GM12878 (cell line): ENCODE data around the gene SHC4. TPM values are rescaled to one million over a fixed set of nuclear protein-coding genes. Genes with fewer than 3 reads are reported as not detected.

Source experiments
- ATAC-seq: fragments of 200-7000 bp; cut with Tn5 transposase; 3 replicates; pipeline ENCODE4 v1.9.1; 2020; ENCODE audit warnings: mild to moderate bottlenecking, moderate library complexity
- BruUV-seq: library from RNA; stranded (reverse); fragments of 400-500 nt; replicated peaks from 2 replicates; lab custom pipeline; 2021; lab: Mats Ljungman, UMichigan
- CTCF ChIA-PET: fragments of 300-600 bp; sonication (Branson Sonifier 250); formaldehyde crosslinking; extraction: SDS; loops from one replicate; lab custom pipeline; 2021; ENCODE audit warnings: inconsistent platforms; lab: Yijun Ruan, JAX
- POLR2A ChIA-PET: fragments of 350-600 bp; formaldehyde crosslinking; extraction: SDS; loops from one replicate; lab custom pipeline; 2021; ENCODE audit warnings: inconsistent platforms; lab: Charles Lee
- RAD21 ChIA-PET: fragments of 300-600 bp; sonication (Branson Sonifier 250); formaldehyde crosslinking; loops from one replicate; lab custom pipeline; 2023; ENCODE audit warnings: antibody characterized with exemption; ENCODE audit not compliant: unreplicated experiment; lab: Charles Lee
- SMC1A ChIA-PET: fragments of 300-600 bp; sonication (Branson Sonifier 250); formaldehyde crosslinking; loops from one replicate; lab custom pipeline; 2023; ENCODE audit not compliant: unreplicated experiment, uncharacterized antibody; lab: Charles Lee
- DNase-seq: peaks from one replicate; pipeline ENCODE4 v3.0.0-alpha.2; 2011; ENCODE audit warnings: low read depth, low spot score
- FAIRE-seq: peaks from 3 replicates; lab custom pipeline; 2011; peaks lifted over from hg19 to GRCh38; lab: Jason Lieb, UNC
- H2AFZ ChIP-seq: 2 replicates; pipeline ENCODE4 v1.6.0; 2011; ENCODE audit warnings: low read depth, low read length, control low read depth; ENCODE audit not compliant: control insufficient read depth
- H3K27ac ChIP-seq: 2 replicates; pipeline ENCODE4 v1.5.1; 2011; ENCODE audit warnings: control low read depth; ENCODE audit not compliant: control insufficient read depth, insufficient read depth
- H3K27me3 ChIP-seq, 2 experiments: replicated peaks in 1 of 2; 2 replicates each; pipeline versions ENCODE4 v1.6.0 to v1.6.1; 2011; ENCODE audit warnings: low read length in 1 of 2; ENCODE audit not compliant: control insufficient read depth in 2 of 2, insufficient read depth in 2 of 2
- H3K36me3 ChIP-seq, 2 experiments: 2 replicates each; pipeline ENCODE4 v1.5.1; 2011; ENCODE audit warnings: low read length in 1 of 2; ENCODE audit not compliant: control insufficient read depth in 2 of 2, insufficient read depth in 2 of 2
- H3K4me1 ChIP-seq: 2 replicates; pipeline ENCODE4 v1.6.1; 2011; ENCODE audit warnings: mild to moderate bottlenecking, low read length, moderate library complexity, mixed read lengths; ENCODE audit not compliant: control insufficient read depth, insufficient read depth
- H3K4me2 ChIP-seq: 2 replicates; pipeline ENCODE4 v1.6.0; 2011; ENCODE audit warnings: control low read depth; ENCODE audit not compliant: control insufficient read depth, insufficient read depth
- H3K4me3 ChIP-seq: fragments of 200-600 bp; sonication (generic); 2 replicates; pipeline ENCODE4 v1.5.1; 2016
- H3K79me2 ChIP-seq: 2 replicates; pipeline ENCODE4 v1.6.0; 2011; ENCODE audit warnings: low read length; ENCODE audit not compliant: control insufficient read depth, insufficient read depth
- H3K9ac ChIP-seq: 2 replicates; pipeline ENCODE4 v1.8.0; 2011; ENCODE audit warnings: low read length, control low read depth, mixed read lengths; ENCODE audit not compliant: control insufficient read depth, insufficient read depth
- H3K9me3 ChIP-seq: replicated peaks from 3 replicates; pipeline ENCODE4 v1.5.1; 2011; ENCODE audit warnings: mild to moderate bottlenecking, low read length; ENCODE audit not compliant: control insufficient read depth, insufficient read depth
- H4K20me1 ChIP-seq: 2 replicates; pipeline ENCODE4 v1.6.0; 2011; ENCODE audit not compliant: control insufficient read depth, insufficient read depth
- CBX5 ChIP-seq: sonication (generic); IDR thresholded peaks from 2 replicates; pipeline ENCODE4 v1.6.1; 2016; ENCODE audit warnings: low read depth, moderate library complexity, mild to moderate bottlenecking, inconsistent platforms
- NFYB ChIP-seq: IDR thresholded peaks from 2 replicates; pipeline ENCODE4 v1.6.1; 2011; ENCODE audit warnings: low read depth, mild to moderate bottlenecking, low read length, improper control_type of control experiment, moderate library complexity; ENCODE audit not compliant: insufficient read depth
- RELA ChIP-seq: fragments of 450-650 bp; IDR thresholded peaks from 2 replicates; pipeline ENCODE4 v1.8.0; 2014; ENCODE audit warnings: borderline replicate concordance; ENCODE audit not compliant: partially characterized antibody
- RUNX3 ChIP-seq: IDR thresholded peaks from 2 replicates; pipeline ENCODE4 v1.6.1; 2012; ENCODE audit warnings: low read length, inconsistent platforms
- SMARCA5 ChIP-seq: fragments of 450-650 bp; IDR thresholded peaks from 2 replicates; pipeline ENCODE4 v1.6.1; 2017; ENCODE audit warnings: mild to moderate bottlenecking
- SMC3 ChIP-seq: IDR thresholded peaks from 2 replicates; pipeline ENCODE4 v1.6.1; 2011; ENCODE audit warnings: low read length, improper control_type of control experiment, borderline replicate concordance
- SP1 ChIP-seq: IDR thresholded peaks from one replicate; pipeline ENCODE4 v1.6.1; 2011; ENCODE audit warnings: low read depth, low read length
- ZNF217 ChIP-seq: fragments of 450-650 bp; IDR thresholded peaks from 2 replicates; pipeline ENCODE4 v1.6.1; 2017; ENCODE audit warnings: antibody characterized with exemption, mild to moderate bottlenecking
- WGBS: methylation state at CpG from one replicate; pipeline ENCODE4 v1.1.6; 2016; ENCODE audit warnings: low lambda C conversion rate; ENCODE audit not compliant: insufficient replicate concordance, insufficient coverage; ENCODE audit errors: missing lambda C conversion rate; 5-methylcytosine and 5-hydroxymethylcytosine counted together
- in situ Hi-C: fragments of 300-500 bp; cut with MboI; formaldehyde crosslinking; loops from 9 replicates; pipeline ENCODE4 v1.14.3; 2018; ENCODE audit warnings: mixed read lengths
- intact Hi-C: fragments of 100-400 bp; cut with micrococcal nuclease; formaldehyde crosslinking; loops from one replicate; pipeline ENCODE4 v1.14.2; 2022; ENCODE audit not compliant: unreplicated experiment
- polyA plus RNA-seq, 11 experiments: library from polyadenylated mRNA; depleted of rRNA in 4 of 11; unstranded in 6 of 11; stranded (reverse) in 5 of 11; fragments of >200 nt; fragmentation: Nextera tagmentation in 4 of 11; fragmentation: Illumina TruSeq in 1 of 11; extraction: Ambion mirVana in 4 of 11; extraction: Trizol in 1 of 11; gene quantifications; 1 replicate in 1 of 11; 2 replicates in 10 of 11; pipeline versions ENCODE4 v1.2.1 to v1.2.3, GENCODE V29; 2011 to 2016; ENCODE audit warnings: inconsistent platforms in 2 of 11, missing spikeins in 2 of 11, low read depth in 1 of 11
- total RNA-seq, 4 experiments: library from RNA; depleted of rRNA in 3 of 4; stranded (reverse); fragments of >200 nt in 3 of 4; fragmentation: Illumina TruSeq in 1 of 4; extraction: Trizol in 1 of 4; gene quantifications; 2 replicates each; pipeline versions ENCODE4 v1.2.1 to v1.2.3, GENCODE V29; 2013 to 2021
- TF ChIP-seq, protein P1 (sequence below): fragments of 450-650 bp; IDR thresholded peaks from 2 replicates; pipeline ENCODE4 v1.6.1; 2018; ENCODE audit warnings: mild to moderate bottlenecking, low read depth, moderate library complexity; ENCODE audit not compliant: partially characterized antibody
- TF ChIP-seq, protein P2 (sequence below): fragments of 450-650 bp; IDR thresholded peaks from 2 replicates; pipeline ENCODE4 v1.6.1; 2016; ENCODE audit warnings: mild to moderate bottlenecking
- TF ChIP-seq, protein P3 (sequence below): fragments of 450-650 bp; IDR thresholded peaks from 2 replicates; pipeline ENCODE4 v1.6.1; 2016; ENCODE audit warnings: mild to moderate bottlenecking, moderate library complexity, borderline replicate concordance
- TF ChIP-seq, protein P4 (sequence below): IDR thresholded peaks from 2 replicates; pipeline ENCODE4 v1.6.1; 2012; ENCODE audit warnings: low read length, inconsistent platforms

Gene SHC4
- total and polyA plus RNA-seq, 10 of the 15 experiments (the other 5 are each of a cell fraction or from before 2014, with no cell fraction given), result 0.04 to 0.87 (median 0.14) TPM

DNA sequence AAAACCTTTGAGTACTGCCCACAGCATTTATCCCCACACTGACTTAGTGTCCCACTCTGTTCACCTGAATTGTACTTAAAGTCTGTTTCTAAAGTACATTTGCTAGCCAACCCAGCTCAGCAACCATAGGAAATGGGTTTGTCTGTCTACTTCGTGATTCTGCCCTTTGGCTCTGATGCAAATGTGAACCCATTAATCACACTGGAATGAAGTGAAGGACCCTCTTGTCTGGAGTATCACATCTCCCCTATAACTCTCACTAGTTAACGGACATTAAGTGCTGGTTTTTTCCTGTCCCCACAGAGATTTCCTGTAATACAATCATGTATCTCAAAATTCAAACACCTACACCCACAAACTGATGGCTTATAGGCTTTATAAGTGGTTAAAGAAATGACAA, 65.3 kb downstream of the SHC4 start:
- no peaks in the 10 kb centered on the region for H3K4me1 ChIP-seq
- no peak overlapping the region for H3K4me3 ChIP-seq
- H3K27ac ChIP-seq, result no peak overlapping the region
- no peaks in the 10 kb centered on the region for H4K20me1 ChIP-seq
- WGBS, result 16% methylated on average over 2 of the region's 2 CpGs
- FAIRE-seq (no peak), ATAC-seq (no peak; the same call in 1 of the 3 replicates), DNase-seq (no peak)
- no peaks in the 10 kb centered on the region for H3K9me3 ChIP-seq
- POLR2A ChIA-PET, result no interaction called here
- SMC1A ChIA-PET, result interaction anchor here (1.9 kb wide), 1 partner anchor 42 kb away, joined by 4 read pairs; no protein-coding TSS in a partner anchor
- H2AFZ ChIP-seq, result no peak overlapping the region
- no peaks in the 10 kb centered on the region for H3K36me3 ChIP-seq
- CTCF ChIA-PET, result interaction anchor here (0.6 kb wide), 1 partner anchor 1254 kb away, joined by 3 read pairs; no protein-coding TSS in a partner anchor
- BruUV-seq, result no TSS peak
- no peak overlapping the region for H3K9ac ChIP-seq
- intact Hi-C loops (no loop called here), in situ Hi-C loops (no loop called here)
- H3K79me2 ChIP-seq, result no peaks in the 10 kb centered on the region
- no peaks in the 10 kb centered on the region for H3K27me3 ChIP-seq
- RAD21 ChIA-PET, result no interaction called here
- H3K4me2 ChIP-seq, result no peak overlapping the region
- TF ChIP-seq SP1 (no peak), NFYB (no peak), SMC3 (no peak), RUNX3 (no peak), CBX5 (no peak), ZNF217 (no peak), SMARCA5 (no peak), RELA (no peak)
- TF ChIP-seq, protein P1, sequence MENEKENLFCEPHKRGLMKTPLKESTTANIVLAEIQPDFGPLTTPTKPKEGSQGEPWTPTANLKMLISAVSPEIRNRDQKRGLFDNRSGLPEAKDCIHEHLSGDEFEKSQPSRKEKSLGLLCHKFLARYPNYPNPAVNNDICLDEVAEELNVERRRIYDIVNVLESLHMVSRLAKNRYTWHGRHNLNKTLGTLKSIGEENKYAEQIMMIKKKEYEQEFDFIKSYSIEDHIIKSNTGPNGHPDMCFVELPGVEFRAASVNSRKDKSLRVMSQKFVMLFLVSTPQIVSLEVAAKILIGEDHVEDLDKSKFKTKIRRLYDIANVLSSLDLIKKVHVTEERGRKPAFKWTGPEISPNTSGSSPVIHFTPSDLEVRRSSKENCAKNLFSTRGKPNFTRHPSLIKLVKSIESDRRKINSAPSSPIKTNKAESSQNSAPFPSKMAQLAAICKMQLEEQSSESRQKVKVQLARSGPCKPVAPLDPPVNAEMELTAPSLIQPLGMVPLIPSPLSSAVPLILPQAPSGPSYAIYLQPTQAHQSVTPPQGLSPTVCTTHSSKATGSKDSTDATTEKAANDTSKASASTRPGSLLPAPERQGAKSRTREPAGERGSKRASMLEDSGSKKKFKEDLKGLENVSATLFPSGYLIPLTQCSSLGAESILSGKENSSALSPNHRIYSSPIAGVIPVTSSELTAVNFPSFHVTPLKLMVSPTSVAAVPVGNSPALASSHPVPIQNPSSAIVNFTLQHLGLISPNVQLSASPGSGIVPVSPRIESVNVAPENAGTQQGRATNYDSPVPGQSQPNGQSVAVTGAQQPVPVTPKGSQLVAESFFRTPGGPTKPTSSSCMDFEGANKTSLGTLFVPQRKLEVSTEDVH, result no peak
- TF ChIP-seq, protein P2, sequence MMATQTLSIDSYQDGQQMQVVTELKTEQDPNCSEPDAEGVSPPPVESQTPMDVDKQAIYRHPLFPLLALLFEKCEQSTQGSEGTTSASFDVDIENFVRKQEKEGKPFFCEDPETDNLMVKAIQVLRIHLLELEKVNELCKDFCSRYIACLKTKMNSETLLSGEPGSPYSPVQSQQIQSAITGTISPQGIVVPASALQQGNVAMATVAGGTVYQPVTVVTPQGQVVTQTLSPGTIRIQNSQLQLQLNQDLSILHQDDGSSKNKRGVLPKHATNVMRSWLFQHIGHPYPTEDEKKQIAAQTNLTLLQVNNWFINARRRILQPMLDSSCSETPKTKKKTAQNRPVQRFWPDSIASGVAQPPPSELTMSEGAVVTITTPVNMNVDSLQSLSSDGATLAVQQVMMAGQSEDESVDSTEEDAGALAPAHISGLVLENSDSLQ, result no peak
- TF ChIP-seq, protein P3, sequence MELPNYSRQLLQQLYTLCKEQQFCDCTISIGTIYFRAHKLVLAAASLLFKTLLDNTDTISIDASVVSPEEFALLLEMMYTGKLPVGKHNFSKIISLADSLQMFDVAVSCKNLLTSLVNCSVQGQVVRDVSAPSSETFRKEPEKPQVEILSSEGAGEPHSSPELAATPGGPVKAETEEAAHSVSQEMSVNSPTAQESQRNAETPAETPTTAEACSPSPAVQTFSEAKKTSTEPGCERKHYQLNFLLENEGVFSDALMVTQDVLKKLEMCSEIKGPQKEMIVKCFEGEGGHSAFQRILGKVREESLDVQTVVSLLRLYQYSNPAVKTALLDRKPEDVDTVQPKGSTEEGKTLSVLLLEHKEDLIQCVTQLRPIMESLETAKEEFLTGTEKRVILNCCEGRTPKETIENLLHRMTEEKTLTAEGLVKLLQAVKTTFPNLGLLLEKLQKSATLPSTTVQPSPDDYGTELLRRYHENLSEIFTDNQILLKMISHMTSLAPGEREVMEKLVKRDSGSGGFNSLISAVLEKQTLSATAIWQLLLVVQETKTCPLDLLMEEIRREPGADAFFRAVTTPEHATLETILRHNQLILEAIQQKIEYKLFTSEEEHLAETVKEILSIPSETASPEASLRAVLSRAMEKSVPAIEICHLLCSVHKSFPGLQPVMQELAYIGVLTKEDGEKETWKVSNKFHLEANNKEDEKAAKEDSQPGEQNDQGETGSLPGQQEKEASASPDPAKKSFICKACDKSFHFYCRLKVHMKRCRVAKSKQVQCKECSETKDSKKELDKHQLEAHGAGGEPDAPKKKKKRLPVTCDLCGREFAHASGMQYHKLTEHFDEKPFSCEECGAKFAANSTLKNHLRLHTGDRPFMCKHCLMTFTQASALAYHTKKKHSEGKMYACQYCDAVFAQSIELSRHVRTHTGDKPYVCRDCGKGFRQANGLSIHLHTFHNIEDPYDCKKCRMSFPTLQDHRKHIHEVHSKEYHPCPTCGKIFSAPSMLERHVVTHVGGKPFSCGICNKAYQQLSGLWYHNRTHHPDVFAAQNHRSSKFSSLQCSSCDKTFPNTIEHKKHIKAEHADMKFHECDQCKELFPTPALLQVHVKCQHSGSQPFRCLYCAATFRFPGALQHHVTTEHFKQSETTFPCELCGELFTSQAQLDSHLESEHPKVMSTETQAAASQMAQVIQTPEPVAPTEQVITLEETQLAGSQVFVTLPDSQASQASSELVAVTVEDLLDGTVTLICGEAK, result no peak
- TF ChIP-seq, protein P4, sequence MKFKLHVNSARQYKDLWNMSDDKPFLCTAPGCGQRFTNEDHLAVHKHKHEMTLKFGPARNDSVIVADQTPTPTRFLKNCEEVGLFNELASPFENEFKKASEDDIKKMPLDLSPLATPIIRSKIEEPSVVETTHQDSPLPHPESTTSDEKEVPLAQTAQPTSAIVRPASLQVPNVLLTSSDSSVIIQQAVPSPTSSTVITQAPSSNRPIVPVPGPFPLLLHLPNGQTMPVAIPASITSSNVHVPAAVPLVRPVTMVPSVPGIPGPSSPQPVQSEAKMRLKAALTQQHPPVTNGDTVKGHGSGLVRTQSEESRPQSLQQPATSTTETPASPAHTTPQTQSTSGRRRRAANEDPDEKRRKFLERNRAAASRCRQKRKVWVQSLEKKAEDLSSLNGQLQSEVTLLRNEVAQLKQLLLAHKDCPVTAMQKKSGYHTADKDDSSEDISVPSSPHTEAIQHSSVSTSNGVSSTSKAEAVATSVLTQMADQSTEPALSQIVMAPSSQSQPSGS, result no peak
